ENCODE data around the gene SH3RF1.

The SH3RF1 gene

DNA sequence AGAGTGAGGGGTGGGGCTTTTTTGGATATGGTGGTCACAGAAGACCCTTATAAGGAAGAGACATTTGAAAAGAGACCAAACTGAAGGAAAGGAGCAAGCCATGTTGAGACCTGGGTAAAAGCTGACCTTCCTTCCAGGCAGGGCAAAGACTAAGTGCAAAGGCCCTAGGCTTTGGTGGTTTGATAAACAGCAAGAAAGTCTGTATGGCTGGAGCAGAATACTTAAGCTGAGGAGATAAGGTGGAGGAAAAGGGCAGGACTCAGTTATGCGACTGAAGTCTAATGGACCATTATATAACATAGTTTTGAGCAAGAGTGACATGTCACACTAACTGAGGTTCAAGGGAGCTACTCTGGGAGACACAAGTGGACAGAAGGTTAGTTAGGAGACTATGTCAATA, 20.0 kb downstream of the SH3RF1 start:
- peak; percentile 57 for DNase-seq

DNA sequence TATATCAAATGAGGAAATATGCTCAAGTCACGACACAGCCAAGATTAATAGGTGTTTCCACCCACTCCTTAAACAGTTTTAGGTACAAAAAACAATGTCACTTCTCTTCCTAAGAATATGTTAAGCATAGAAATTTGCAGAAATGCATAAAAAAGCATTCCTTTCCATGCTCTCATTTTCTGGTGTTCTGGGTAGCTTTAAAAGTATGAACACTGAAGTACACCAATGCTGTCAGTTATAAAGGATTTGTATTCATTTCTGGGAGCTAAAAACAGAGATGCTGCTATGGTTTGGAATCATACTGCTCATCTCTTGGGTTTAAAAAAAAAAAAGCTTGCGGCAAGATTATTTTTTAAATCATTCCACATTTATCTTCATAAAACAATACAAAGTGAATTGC, 20.8 kb downstream of the SH3RF1 start:
- DNase-seq, result no peak

DNA sequence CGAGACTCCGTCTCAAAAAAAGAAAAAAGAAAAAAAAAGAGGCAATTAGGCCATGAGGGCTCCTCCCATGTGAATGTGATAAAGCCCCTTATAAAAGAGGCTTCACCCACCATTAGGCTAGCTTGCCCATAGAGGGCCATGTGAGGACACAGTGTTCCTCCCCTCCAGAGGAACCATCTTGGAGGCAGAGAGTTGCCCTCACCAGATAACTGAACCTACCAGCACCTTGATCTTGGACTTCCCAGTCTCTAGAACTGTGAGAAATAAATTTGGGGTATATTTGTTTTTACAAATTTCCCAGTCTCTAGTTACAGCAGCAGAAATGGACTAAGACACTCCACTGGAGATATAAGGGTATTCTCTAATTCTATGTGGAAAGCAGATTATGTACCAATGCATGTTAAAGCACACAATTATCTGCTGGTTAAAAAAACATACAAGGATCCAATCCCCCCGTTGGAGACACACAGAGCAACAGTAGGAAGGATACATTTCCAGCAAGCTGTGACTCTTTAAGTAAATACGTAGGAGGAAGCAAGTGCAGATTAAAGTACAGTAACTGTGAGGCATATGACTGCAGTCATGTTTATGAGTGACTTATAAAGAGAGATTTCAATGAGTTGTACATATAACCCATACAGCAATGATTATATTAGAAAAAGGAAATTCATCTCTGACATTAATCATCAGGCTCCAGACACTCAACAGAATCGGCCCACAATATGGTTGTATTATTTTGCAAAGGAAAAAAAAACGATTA, 21.4 kb downstream of the SH3RF1 start:
- DNase-seq, result no peak

DNA sequence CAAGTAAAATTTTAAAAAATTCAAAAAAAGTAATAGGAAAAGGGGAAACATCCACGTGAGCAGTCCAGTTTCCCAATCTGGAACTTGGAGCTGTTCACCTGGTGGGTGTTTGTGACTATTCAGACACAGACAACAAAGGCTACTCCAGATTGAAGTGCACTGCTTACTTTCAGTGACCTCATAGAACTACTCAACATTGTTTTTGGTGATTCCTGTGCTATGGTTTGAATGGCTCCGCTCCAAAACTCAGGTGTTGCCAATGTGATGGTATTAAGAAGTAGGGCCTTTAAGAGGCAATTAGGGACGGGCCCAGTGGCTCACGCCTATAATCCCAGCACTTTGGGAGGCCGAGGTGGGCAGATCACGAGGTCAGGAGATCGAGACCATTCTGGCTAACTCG, 22.1 kb downstream of the SH3RF1 start:
- DNase-seq, result no peak

DNA sequence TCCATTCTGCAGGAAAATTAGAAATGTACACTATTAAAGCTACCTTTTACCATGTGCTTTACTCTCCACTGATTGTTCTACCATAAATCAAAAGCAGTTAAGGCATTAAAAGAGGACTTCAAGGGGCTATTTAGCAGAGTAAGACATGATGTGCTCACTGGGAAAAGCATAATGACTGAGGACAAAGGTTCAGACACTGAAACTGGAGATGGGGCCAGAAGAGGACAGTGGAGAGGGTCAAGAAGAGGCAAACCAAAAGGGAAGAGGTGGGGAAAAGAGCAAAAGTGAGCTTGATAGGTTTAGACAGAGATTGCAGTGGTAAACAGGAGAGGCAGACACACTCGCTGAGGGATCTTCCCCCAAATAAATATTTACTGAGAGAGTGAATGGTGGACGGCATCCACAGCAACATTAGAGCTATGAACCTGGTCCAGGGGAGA, 23.8 kb downstream of the SH3RF1 start:
- DNase-seq, result no peak

DNA sequence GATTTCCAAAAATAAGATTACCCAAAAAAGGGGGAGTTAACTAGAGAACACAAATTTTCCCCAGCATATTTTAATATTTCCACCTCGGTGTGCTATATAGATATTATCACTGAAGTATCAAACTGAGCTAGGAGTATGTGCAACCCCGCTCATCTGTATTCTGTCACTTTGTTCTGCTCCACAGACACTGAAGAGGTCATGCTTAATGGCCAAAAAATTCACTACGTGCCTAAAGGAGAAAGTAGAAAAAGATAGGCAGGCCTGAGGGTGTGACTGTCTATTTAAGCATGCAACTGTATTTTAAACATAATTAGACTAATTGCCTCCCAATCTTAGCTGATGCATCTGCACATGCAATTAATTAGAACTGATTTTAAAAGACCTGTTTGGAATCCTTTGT, 24.5 kb downstream of the SH3RF1 start:
- DNase-seq, result no peak

DNA sequence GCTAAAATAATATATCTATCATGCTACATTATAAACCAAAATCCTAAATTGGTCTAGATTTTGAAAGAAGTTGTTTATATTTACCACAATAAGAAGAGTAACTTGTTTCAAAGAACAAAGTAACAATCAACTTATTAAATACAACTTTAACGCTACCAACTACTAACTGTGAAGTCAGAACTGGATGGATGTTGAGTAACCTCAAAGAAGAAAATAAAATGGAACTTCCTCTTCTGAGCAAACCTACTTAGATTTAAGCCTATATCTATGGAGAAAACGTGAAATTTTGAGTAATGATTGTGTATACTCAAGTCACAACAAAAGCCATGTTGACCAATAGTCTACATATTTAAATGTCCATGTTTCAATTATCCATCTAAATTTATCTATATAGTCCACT, 25.7 kb downstream of the SH3RF1 start:
- DNase-seq, result peak; percentile 35

DNA sequence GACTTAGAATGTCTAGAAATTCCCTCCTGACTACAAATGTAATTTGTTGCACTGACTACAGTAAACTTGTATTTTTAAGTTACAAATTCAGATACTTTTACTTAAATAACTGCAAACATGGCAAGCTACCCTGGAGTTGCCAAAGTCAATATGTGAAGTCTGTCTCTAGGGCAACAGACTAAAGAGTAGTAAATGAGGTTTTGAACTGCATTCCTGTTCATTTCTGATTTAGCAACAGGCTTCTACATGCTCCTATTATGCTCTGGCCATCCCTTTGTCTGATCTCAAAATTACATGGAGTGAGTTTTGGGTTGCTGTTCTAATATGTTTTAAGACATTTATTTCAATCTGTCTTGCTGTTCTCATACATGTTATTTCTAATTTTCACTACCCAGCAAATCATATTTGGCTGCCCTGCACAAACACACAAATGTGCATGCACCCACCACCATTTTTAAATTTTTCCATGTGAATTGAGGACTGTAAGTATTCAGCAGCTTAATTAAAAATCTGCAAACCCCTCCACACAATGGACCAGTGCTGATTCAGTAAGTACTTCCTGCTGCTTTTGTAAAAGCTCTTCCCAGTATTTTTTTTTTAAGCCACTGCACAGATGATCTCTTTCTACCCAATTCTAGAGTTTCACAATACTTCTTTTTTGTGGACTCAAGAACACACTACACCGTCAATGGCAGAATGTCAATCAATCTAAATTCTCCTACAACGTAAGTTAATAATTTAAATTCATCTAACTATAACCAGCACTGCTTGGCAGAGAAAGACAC, 26.7 kb downstream of the SH3RF1 start:
- DNase-seq, result no peak

DNA sequence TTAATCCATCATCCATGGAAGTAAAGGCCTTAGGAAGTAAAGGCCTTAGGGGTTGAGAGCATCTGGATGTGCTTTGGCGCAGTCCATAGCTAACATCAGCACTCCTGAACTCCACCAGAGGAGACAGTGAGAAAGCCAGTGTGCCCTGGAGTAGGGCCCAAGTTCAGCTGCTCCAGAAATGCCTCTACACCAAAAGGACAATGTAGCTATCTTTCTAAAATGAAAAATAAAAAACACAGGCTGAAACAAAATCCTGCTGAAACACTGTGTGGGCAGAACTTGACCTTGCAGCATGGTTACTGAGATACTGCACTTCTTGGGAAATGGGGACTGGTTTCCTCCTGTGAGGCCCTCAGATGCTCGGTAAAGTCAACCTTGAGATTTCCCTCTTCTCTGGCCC, 29.3 kb downstream of the SH3RF1 start:
- no peak for DNase-seq

DNA sequence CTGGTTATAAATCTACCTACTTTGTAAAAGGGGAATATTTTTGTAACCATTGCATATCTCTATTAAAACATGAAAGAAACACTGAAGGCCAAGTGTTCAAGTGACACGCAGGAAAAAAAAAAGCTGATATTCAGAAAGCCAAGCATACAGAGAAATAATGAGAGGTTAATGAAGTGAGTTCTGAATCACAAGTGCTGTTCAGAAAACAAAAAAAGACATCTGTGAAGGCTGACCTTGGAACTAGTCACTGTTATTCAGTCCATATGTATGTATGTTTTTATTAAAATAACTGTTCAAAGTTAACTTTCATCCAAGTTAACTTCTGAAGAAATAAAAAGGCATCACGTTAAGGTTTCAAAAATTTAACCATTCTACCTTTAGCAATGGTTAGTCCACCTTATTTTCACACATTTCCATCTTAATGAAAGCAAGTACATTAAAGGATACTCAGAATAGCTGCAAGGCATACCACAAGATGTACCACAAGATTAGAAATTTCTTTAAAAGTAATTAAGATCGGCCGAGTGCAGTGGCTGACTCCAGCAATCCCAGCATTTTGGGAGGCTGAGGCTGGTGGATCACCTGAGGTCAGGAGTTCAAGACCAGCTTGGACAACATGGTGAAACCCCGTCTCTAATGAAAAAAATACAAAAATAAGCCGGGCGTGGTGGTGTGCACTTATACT, 31.4 kb downstream of the SH3RF1 start:
- no peak for DNase-seq

DNA sequence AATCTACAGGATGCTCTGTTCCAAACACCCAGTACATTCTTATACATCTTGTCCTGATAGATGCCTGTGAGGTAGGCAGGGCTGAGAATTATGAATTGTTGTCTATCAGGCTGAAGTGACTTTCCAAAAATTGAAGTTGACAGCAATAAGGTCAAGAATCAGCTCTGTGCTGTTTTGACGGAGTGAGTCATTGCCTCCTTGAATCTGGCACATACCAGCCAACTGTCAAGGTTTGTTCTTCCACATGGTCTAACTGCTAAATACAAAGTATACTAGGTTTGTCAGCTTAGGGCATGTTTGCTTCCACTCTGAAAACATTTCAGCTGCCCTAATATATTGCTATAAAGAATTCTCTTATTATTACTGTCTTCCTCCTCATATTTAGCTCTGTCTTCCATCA, 32.3 kb downstream of the SH3RF1 start:
- DNase-seq, result no peak

DNA sequence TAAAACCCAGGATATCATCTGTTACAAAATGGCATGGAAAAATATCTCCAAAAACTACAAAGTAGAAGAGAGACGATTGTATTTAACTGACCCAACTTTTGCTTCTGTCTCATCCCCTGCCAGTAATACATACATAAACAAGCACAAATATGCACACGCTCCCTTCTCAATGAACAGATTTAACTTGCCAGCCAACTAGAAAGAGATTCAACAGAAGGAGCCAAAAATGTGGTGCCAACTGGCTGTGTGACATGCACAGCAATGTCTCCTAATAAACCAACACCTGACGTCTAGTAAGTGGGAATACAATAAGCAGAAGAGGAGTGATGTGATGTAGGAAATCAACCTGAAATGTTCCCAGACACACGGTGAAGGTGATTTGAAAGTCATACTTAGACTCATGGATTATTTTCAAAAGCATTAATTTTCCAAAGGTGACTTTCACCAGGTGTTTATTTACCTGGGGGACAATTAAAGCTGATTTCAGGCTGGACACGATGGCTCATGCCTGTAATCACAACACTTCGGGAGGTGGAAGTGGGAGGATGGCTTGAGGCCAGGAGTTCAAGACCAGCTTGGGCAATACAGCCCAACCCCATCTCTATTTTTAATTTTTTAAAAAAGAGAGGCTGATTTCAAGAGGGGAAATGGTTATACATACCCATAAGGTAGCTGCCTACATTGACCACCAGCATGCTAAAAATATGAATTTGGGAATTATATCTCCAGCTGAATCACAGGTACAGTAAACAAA, 33.7 kb downstream of the SH3RF1 start:
- no peak for DNase-seq

DNA sequence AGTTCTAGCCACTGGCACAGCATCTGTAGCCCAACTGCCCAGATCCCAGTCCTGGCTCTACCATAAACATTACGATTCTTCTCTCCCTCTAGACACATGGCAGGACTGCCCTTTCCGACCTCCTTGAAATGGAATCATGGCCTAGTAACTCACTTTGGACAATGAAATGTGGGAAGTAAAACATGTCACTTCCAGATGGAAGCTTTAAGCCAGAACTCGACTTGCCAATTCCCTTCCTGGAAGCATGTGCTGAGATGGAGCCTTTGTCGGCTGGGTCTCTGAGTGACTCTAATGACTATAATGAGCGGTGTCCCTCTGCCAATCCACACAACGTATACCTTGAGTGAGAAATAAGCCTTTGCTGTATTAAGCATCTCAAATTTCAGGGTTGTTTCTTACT, 34.7 kb downstream of the SH3RF1 start:
- DNase-seq, result no peak

DNA sequence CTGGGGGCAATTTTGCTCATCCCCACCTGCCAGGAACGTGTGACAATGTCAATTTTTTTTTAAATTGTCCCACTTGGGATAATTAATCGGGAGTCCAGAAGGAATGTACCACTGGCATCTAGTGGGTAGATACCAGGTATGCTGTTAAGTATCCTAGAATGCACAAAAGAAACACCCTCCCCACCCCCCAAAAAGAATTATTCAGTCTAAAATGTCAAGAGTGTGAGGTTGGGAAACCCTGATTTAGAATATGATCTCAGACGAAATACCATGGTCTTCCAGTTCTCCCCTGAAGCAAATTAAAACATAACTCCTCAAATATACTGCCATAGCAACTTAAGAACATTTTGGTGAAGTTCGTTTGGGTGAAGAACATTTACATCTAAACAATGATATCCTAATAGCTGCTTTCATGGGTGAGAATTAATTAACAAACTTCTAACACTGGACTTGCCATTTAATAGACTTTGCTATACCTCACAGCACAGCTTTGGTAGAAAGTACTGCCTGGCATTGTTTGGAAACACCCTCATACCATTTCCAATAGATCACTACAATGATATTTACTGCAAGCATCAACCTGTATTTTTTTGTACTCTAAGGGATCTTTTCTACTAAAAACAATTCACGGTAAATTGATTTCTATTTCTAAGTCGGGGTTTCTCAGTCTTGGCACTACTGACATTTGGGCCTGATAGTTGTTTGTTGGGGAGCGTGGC, 36.5 kb downstream of the SH3RF1 start:
- DNase-seq, result no peak

DNA sequence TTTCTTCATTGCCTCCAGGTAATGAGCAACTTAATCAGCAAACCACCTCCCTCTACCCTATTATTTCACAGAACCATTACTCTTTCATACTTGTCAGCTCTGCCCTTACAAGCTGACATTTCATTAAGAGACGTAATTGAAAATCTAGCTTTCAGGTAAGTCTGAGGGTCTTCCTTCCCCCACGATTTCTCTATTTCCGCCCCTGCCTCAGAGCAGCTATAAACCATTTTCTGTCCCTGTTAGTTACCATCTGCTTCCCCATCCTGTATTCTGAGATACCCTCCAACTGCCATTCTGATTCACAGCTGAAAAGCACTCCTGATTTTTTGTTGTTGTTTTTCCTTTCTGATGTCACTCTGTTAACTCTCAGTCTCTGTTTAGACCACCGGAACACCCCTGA, 37.1 kb downstream of the SH3RF1 start:
- DNase-seq, result no peak

DNA sequence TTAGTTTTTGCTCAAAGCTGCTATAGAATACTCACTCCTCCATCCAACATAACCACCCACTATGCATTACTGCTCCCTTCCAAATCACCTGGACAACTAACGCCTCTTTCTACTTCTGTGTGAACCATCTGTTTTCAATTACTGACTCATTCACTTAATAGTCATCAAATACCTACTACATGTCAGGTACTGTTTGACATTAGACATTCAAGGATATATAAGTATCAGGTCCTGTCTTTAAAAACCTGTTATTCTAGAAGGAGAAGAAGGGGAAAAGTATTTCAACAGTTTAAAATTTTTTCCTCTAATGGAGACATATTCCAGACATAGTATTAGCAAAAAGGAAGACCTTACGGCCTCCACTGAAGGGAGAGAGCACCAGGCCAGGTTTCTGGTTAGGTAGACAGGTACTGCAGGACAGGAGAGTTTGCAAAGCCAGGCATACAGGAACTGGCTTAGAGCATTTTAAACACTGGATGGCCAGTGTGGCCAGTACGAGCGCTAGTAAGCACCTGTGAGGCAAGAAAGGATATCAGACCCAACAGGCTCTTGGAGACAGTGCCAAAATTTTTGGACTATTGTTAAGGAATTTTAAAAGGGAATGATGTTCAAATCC, 39.0 kb downstream of the SH3RF1 start:
- no peak for DNase-seq

DNA sequence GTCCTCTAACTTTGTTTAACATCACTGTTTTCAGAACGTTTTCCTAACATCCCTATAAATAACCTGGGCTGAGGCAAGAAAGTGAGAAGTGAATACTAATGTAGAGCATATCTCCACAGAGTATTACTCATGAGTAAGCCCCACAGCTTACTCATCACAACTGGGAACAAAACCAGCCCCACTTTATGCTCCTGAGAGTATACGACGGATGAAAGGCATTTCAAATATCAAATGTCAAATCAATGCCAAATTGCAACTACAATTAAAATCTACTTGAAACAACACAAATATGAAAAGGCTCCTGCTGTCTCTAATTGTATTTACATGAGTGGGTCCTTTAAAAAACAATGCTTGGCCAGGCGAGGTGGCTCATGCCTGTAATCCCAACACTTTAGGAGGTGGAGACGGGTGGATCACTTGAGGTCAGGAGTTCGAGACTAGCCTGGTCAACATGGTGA, 41.2 kb downstream of the SH3RF1 start:
- DNase-seq, result no peak

DNA sequence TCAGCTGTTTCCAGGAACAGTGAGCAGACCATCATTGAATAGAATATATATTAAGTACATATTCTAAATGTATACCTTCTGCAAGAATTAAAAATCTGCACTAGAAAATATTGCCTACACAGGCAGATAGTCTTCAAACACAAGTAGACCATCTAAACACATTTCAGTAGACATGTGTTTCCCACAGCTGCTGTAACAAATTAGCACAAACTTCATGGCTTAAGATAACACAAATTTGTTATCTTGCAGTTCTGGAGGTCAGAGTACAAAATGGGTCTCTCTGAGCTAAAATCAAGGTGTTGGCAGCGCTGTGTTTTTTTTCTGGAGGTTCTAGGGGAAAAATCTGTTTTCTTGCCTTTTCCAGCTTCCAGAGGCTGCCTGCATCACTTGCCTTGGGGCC, 42.7 kb downstream of the SH3RF1 start:
- no peak for DNase-seq

DNA sequence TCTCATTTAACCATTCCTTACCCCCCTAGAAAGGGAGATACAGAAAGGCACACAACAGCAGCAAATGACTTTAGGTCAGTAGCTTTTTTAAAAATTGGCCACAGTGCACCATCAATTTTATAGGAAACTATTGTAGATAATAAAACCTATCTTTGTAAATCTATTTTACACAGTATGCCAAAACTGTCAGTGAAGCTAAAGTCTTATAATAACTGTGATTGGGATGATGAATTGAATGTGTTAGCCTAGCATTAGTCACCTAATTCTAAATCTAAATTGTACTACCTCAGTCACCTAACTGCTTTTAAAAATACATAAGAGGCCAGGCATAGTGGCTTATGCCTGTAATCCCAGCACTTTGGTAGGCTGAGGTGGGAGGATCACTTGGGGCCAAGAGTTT, 44.2 kb downstream of the SH3RF1 start:
- DNase-seq, result no peak

DNA sequence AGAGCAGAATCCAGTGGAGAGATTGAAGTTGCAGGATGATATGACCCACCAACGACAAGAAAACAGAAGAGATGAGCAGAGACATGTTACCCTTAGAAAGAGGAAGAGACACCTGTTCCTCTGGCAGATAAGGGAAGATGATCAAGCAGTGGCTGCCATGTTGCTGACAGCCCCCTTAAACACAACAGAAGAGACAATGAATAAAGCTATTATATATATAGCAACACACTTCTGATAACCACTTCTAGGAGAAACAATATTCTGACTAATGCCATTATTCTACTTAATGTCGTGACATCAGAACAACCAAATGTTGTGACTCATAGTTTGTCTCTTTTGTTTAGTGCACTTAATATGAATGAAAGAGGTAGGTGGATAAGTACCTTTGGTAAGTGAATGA, 44.9 kb downstream of the SH3RF1 start:
- DNase-seq, result no peak

DNA sequence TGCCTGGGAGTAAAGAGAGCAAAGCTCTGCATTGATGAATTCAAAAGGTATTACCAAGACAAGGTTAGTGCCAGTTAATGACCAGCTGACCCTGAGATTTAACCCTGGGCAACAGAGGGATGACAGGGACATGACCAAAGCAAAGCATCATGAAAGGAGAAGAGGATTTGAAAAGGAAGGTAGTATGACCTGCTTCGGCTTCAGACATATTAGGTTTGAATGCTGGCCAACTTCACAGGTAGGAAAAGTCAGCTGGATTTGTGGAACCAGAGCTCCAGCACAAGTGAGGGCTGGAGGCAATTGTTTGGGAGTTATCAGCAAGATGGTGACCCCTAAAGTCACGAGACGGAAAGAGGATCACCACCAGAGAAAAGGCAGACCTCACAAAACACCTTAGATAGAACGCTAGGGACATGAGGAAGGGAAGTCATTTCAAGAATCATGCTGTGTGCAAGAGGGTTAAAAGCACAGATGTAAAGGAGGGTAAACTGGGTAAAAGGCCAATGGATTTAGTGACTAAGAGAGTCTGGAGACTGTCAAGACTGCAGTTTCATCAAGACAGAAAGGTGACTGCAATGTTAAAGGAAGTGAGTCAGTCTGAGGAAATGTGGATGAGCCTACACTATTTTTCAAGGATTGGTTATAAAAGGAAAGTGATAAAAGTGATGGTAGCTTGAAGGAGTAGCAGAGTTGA, 45.6 kb downstream of the SH3RF1 start:
- DNase-seq, result no peak

Data from hematopoietic multipotent progenitor cell treated with erythropoietin and hydrocortisone succinate and interleukin-3 and kit ligand, for 6 days (in vitro differentiated cells).